WTC11 (cell line): ENCODE measurements around the gene TMEM236. TPM values are rescaled to one million over a fixed set of nuclear protein-coding genes. Genes with fewer than 3 reads are reported as not detected.
A peak's percentile ranks its signal among the peaks of the same experiment; 100 is the strongest.

Experiments used
- ATAC-seq: fragments of 200-7000 bp; cut with Tn5 transposase; 2 replicates; pipeline ENCODE4 v1.10.0; 2021; ENCODE audit warnings: mild to moderate bottlenecking, moderate library complexity
- CTCF ChIA-PET: fragments of 300-600 bp; sonication (Branson Sonifier 250); formaldehyde crosslinking; loops from one replicate; lab custom pipeline; 2021; ENCODE audit warnings: antibody characterized with exemption; lab: Charles Lee
- POLR2A ChIA-PET: fragments of 350-600 bp; sonication (Branson Sonifier 250); formaldehyde crosslinking; loops from one replicate; lab custom pipeline; 2021; ENCODE audit warnings: antibody characterized with exemption; lab: Charles Lee
- DNase-seq: peaks from one replicate; pipeline ENCODE4 v3.0.0; 2021; ENCODE audit warnings: low spot score
- H3K27ac Mint-ChIP-seq: 2 replicates; pipeline ENCODE4 v1.8.0; 2021; ENCODE audit warnings: mixed read lengths
- H3K27me3 Mint-ChIP-seq: 2 replicates; pipeline ENCODE4 v1.8.0; 2021; ENCODE audit warnings: low read depth, mild to moderate bottlenecking, moderate library complexity, mixed read lengths
- H3K36me3 Mint-ChIP-seq: 2 replicates; pipeline ENCODE4 v1.8.0; 2021; ENCODE audit warnings: mixed read lengths
- H3K4me1 Mint-ChIP-seq: 2 replicates; pipeline ENCODE4 v1.8.0; 2022; ENCODE audit warnings: mixed read lengths
- H3K4me3 Mint-ChIP-seq: 2 replicates; pipeline ENCODE4 v1.8.0; 2021; ENCODE audit warnings: mild to moderate bottlenecking, moderate library complexity, mixed read lengths
- H3K9me3 Mint-ChIP-seq: 2 replicates; pipeline ENCODE4 v1.8.0; 2021; ENCODE audit warnings: mixed read lengths
- AR ChIP-seq: fragments of 250-450 bp; sonication (Bioruptor Pico); IDR thresholded peaks from 2 replicates; pipeline ENCODE4 v1.9.0; 2021; ENCODE audit warnings: mild to moderate bottlenecking
- ATF1 ChIP-seq: sonication (generic); formaldehyde crosslinking; IDR thresholded peaks from 2 replicates; pipeline ENCODE4 v1.8.1; 2023; ENCODE audit warnings: mild to moderate bottlenecking, moderate library complexity, missing genetic modification reagents
- ATF6 ChIP-seq: sonication (generic); formaldehyde crosslinking; IDR thresholded peaks from 2 replicates; pipeline ENCODE4 v1.8.1; 2023; ENCODE audit warnings: mild to moderate bottlenecking, missing genetic modification reagents
- CREB1 ChIP-seq: sonication (generic); formaldehyde crosslinking; IDR thresholded peaks from 2 replicates; pipeline ENCODE4 v1.8.0; 2023; ENCODE audit warnings: mild to moderate bottlenecking, missing genetic modification reagents
- ESRRA ChIP-seq: sonication (generic); formaldehyde crosslinking; IDR thresholded peaks from 2 replicates; pipeline ENCODE4 v1.8.1; 2022; ENCODE audit warnings: mild to moderate bottlenecking, missing genetic modification reagents, borderline replicate concordance
- HMGA2 ChIP-seq: fragments of 250-450 bp; sonication (Bioruptor Pico); IDR thresholded peaks from 2 replicates; pipeline ENCODE4 v1.4.0; 2021; ENCODE audit warnings: mild to moderate bottlenecking, moderate library complexity
- IRF1 ChIP-seq: sonication (generic); formaldehyde crosslinking; IDR thresholded peaks from 2 replicates; pipeline ENCODE4 v1.8.0; 2023; ENCODE audit warnings: missing genetic modification reagents
- JAZF1 ChIP-seq: fragments of 250-450 bp; sonication (Bioruptor Pico); IDR thresholded peaks from 2 replicates; pipeline ENCODE4 v1.9.0; 2021; ENCODE audit warnings: moderate library complexity, mild to moderate bottlenecking, inconsistent platforms
- KAT7 ChIP-seq: sonication (generic); formaldehyde crosslinking; IDR thresholded peaks from 2 replicates; pipeline ENCODE4 v1.8.1; 2023; ENCODE audit warnings: missing genetic modification reagents, mild to moderate bottlenecking, borderline replicate concordance
- NFATC4 ChIP-seq: fragments of 250-450 bp; sonication (Bioruptor Pico); IDR thresholded peaks from 2 replicates; pipeline ENCODE4 v1.9.0; 2021; ENCODE audit warnings: mild to moderate bottlenecking
- NR2C2 ChIP-seq: sonication (generic); formaldehyde crosslinking; IDR thresholded peaks from 2 replicates; pipeline ENCODE4 v1.8.0; 2022; ENCODE audit warnings: mild to moderate bottlenecking, missing genetic modification reagents
- PRRX2 ChIP-seq: fragments of 250-450 bp; sonication (Bioruptor Pico); IDR thresholded peaks from 2 replicates; pipeline ENCODE4 v1.8.0; 2021; ENCODE audit warnings: mild to moderate bottlenecking
- RORB ChIP-seq: fragments of 250-450 bp; sonication (Bioruptor Pico); IDR thresholded peaks from 2 replicates; pipeline ENCODE4 v1.9.0; 2021; ENCODE audit warnings: mild to moderate bottlenecking
- SMAD3 ChIP-seq: sonication (generic); formaldehyde crosslinking; IDR thresholded peaks from 2 replicates; pipeline ENCODE4 v1.8.0; 2022; ENCODE audit warnings: missing genetic modification reagents, mild to moderate bottlenecking, borderline replicate concordance
- ZNF121 ChIP-seq: sonication (generic); formaldehyde crosslinking; IDR thresholded peaks from 2 replicates; pipeline ENCODE4 v1.8.0; 2023; ENCODE audit warnings: missing genetic modification reagents
- ZNF138 ChIP-seq: sonication (generic); formaldehyde crosslinking; conservative IDR thresholded peaks from 2 replicates; pipeline ENCODE4 v1.8.1; 2022; ENCODE audit warnings: mild to moderate bottlenecking, moderate library complexity, missing genetic modification reagents
- ZNF219 ChIP-seq: sonication (generic); formaldehyde crosslinking; IDR thresholded peaks from 2 replicates; pipeline ENCODE4 v1.8.0; 2023; ENCODE audit warnings: missing genetic modification reagents, mild to moderate bottlenecking, borderline replicate concordance
- ZNF423 ChIP-seq: fragments of 250-450 bp; sonication (Bioruptor Pico); IDR thresholded peaks from 2 replicates; pipeline ENCODE4 v2.1.2; 2022; ENCODE audit warnings: mild to moderate bottlenecking, moderate library complexity
- ZNF671 ChIP-seq: fragments of 250-450 bp; sonication (Bioruptor Pico); IDR thresholded peaks from 2 replicates; pipeline ENCODE4 v1.8.0; 2021; ENCODE audit warnings: mild to moderate bottlenecking
- total RNA-seq: library from RNA; stranded (reverse); gene quantifications from 3 replicates; pipeline ENCODE4 v1.2.3, GENCODE V29; 2021
- TF ChIP-seq, protein P1 (sequence below): fragments of 250-450 bp; sonication (Bioruptor Pico); IDR thresholded peaks from 2 replicates; pipeline ENCODE4 v1.9.0; 2021; ENCODE audit warnings: moderate library complexity, mild to moderate bottlenecking, inconsistent platforms, borderline replicate concordance
- TF ChIP-seq, protein P2 (sequence below): sonication (generic); formaldehyde crosslinking; IDR thresholded peaks from 2 replicates; pipeline ENCODE4 v1.8.0; 2022; ENCODE audit warnings: mild to moderate bottlenecking, missing genetic modification reagents

The TMEM236 gene
- total RNA-seq, 1 experiment from 2014 or later: 0.04 TPM

DNA sequence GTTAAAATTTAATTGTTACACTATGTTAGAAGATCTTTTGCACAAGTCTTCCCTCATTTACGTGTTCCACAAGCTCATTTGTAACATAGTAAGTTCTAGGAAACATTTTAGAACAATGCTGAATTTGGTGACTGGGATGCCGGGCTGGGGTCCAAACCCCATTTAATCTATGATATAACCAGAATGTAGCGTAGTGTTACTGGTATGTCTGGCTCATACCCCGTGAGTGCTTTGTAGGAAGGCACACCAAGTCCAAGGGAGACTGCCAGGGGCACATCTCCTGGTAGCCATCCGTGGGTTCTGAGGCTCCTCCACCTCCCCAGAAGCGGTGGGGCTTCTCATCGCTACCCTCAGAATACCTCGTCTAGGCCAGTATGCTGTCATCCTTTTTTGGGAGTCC, 21.3 kb upstream of the TMEM236 start:
- no peaks in the 10 kb centered on the region for H3K27me3 Mint-ChIP-seq
- H3K27ac Mint-ChIP-seq: no peak overlapping the region
- TF ChIP-seq KAT7 (no peak), ESRRA (no peak)
- ChIA-PET POLR2A (no interaction called here), CTCF (interaction anchor here (0.6 to 1.1 kb wide), 4 partner anchors 18 to 322 kb away, joined by 3 to 4 read pairs (median 4); no protein-coding TSS in a partner anchor)
- DNase-seq (no peak), ATAC-seq (no peak)
- H3K36me3 Mint-ChIP-seq: no peaks in the 10 kb centered on the region
- no peaks in the 10 kb centered on the region for H3K4me1 Mint-ChIP-seq
- H3K9me3 Mint-ChIP-seq: no peaks in the 10 kb centered on the region
- no peak overlapping the region for H3K4me3 Mint-ChIP-seq

- POLR2A ChIA-PET: no interaction called here
- no peak for TF ChIP-seq ZNF138 (CRISPR knock-in tag)
- TF ChIP-seq, protein P1, sequence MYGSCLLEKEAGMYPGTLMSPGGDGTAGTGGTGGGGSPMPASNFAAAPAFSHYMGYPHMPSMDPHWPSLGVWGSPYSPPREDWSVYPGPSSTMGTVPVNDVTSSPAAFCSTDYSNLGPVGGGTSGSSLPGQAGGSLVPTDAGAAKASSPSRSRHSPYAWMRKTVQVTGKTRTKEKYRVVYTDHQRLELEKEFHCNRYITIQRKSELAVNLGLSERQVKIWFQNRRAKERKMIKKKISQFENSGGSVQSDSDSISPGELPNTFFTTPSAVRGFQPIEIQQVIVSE (CRISPR knock-in tag): no peak
- TF ChIP-seq, all 79 proteins: peak for 0
- Mint-ChIP-seq H3K4me3 (no peak overlapping the region), H3K4me1 (no peaks in the 10 kb centered on the region), H3K27me3 (no peaks in the 10 kb centered on the region), H3K27ac (peak overlapping the region; percentile 9; the same call in 1 of the 2 replicates), H3K9me3 (no peaks in the 10 kb centered on the region), H3K36me3 (no peaks in the 10 kb centered on the region)
- no peak for DNase-seq
- CTCF ChIA-PET: interaction anchor here (0.6 to 0.7 kb wide), 3 partner anchors 18 to 504 kb away, joined by 3 to 4 read pairs (median 3); no protein-coding TSS in a partner anchor
- no peak for ATAC-seq
Measured at GRCh38 chr10:17731331-17732020, 20.5 kb upstream of the TMEM236 start.

DNA sequence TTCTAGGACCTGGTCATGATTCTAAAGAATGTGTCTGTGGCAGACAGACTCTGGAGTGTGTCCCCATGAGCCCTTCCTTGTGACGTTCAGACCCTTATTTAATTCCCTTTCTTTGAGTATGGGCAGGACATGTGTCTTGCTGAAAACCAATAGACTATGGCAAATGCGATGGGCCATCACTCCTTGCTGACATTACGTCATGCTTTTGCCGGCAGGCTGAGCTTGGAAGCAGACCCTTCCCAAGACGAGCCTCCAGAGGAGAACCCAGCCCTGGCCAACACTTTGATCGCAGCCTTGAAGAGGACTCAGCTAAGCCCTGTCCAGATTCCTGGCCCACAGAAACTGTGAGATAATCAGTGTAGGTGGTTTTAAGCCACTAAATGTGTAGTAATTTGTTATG, 18.4 kb upstream of the TMEM236 start:
- Mint-ChIP-seq H3K27me3 (no peaks in the 10 kb centered on the region), H3K4me3 (no peak overlapping the region), H3K27ac (no peak overlapping the region), H3K36me3 (no peaks in the 10 kb centered on the region), H3K4me1 (no peaks in the 10 kb centered on the region), H3K9me3 (no peaks in the 10 kb centered on the region)
- DNase-seq (no peak), ATAC-seq (no peak)
- ChIA-PET CTCF (no interaction called here), POLR2A (no interaction called here)
- TF ChIP-seq ESRRA: no peak
- TF ChIP-seq JAZF1 (CRISPR knock-in tag): no peak
- no peak for TF ChIP-seq SMAD3 (CRISPR knock-in tag)
- TF ChIP-seq ZNF671 (CRISPR knock-in tag): no peak
- TF ChIP-seq RORB (CRISPR knock-in tag): no peak
- TF ChIP-seq CREB1 (CRISPR knock-in tag): no peak
- TF ChIP-seq ZNF121 (CRISPR knock-in tag): no peak
- no peak for TF ChIP-seq ZNF423 (CRISPR knock-in tag)
- TF ChIP-seq NFATC4: no peak
- no peak for TF ChIP-seq HMGA2 (CRISPR knock-in tag)
- TF ChIP-seq NR2C2 (CRISPR knock-in tag): no peak
- TF ChIP-seq, protein P2, sequence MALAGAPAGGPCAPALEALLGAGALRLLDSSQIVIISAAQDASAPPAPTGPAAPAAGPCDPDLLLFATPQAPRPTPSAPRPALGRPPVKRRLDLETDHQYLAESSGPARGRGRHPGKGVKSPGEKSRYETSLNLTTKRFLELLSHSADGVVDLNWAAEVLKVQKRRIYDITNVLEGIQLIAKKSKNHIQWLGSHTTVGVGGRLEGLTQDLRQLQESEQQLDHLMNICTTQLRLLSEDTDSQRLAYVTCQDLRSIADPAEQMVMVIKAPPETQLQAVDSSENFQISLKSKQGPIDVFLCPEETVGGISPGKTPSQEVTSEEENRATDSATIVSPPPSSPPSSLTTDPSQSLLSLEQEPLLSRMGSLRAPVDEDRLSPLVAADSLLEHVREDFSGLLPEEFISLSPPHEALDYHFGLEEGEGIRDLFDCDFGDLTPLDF (CRISPR knock-in tag): no peak
- no peak for TF ChIP-seq AR (CRISPR knock-in tag)
- TF ChIP-seq ZNF219 (CRISPR knock-in tag): no peak
- no peak for TF ChIP-seq ATF6 (CRISPR knock-in tag)
- no peak for TF ChIP-seq ATF1 (CRISPR knock-in tag)
- TF ChIP-seq ZNF138 (CRISPR knock-in tag): no peak
- no peak for TF ChIP-seq IRF1 (CRISPR knock-in tag)
- no peak for TF ChIP-seq PRRX2 (CRISPR knock-in tag)
